Measurements from ENCODE around the gene SEC61A1.

- TF ChIP-seq CTCF (conservative IDR thresholded peaks at IDR 0.05; ENCODE audit: low read length) (no peak), EZH2phosphoT487 (IDR thresholded peaks at IDR 0.05; ENCODE audit: borderline replicate concordance) (no peak)
These were observed 45.2 kb upstream of the SEC61A1 start for GRCh38 chr3:128007033-128007424.

Data from Loucy (cell line).